ENCODE data around the gene PLXNA1.

GRCh38 chr3:126945891-126946290 lies 37.0 kb upstream of the PLXNA1 start:
- TF ChIP-seq TARDBP (IDR thresholded peaks at IDR 0.05) (no peak), ARNT (IDR thresholded peaks at IDR 0.05) (no peak), ELF4 (IDR thresholded peaks at IDR 0.05) (no peak)
